ENCODE data around the gene AIMP1. TPM values are rescaled to one million over a fixed set of nuclear protein-coding genes. Genes with fewer than 3 reads are reported as not detected.

AIMP1 gene
- total RNA-seq, 1 donor from 2014 or later = 36.3 TPM

DNA sequence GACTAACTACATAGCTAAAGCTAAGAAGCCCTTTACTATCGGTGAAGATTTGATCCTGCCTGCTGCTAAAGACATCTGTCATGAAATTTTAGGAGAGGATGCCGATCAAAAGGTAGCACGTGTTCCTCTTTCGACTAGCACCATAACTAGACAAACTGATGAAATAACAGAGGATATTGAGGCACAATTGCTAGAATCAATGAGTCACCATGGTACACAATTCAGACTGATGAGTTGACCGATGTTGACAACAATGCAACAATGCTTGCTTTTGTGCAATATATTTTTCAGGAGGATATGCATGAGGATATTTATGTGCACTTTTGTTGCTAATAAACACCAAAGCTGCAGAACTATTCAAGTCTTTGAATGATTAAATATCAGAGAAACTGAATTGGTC lies 24.7 kb upstream of the AIMP1 start:
- no peak overlapping the region for H3K27ac Mint-ChIP-seq
- no peak for TF ChIP-seq CTCF (IDR thresholded peaks at IDR 0.05; ENCODE audit: unreplicated experiment)
- no peak for DNase-seq (ENCODE audit: low spot score, unreplicated experiment)
- no peaks in the 10 kb centered on the region for H3K4me1 Mint-ChIP-seq (ENCODE audit: low read depth)
- no peak overlapping the region for H3K4me3 Mint-ChIP-seq (ENCODE audit: low read depth)
- peaks cover 10% of the 10 kb centered on the region for H3K36me3 Mint-ChIP-seq (ENCODE audit: insufficient read depth)
- H3K27me3 Mint-ChIP-seq = no peaks in the 10 kb centered on the region
- H3K9me3 Mint-ChIP-seq (ENCODE audit: low read depth) = no peaks in the 10 kb centered on the region

DNA sequence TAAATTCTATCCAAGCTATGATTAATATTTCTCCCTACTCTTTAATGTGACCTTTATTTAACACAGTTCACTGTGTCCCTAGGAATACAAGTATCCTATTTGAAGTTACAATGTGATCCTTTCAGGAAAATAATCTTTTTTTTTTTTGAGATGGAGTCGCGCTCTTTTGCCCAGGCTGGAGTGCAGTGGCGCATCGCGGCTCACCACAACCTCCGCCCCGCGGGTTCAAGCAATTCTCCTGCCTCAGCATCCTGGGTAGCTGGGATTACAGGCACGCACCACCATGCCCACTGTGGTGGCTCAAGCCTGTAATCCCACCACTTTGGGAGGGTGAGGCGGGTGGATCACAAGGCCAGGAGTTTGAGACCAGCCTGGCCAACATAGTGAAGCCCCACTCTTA lies 22.3 kb upstream of the AIMP1 start:
- H3K27me3 Mint-ChIP-seq = no peaks in the 10 kb centered on the region
- no peak overlapping the region for H3K4me3 Mint-ChIP-seq (ENCODE audit: low read depth)
- no peak for TF ChIP-seq CTCF (IDR thresholded peaks at IDR 0.05; ENCODE audit: unreplicated experiment)
- peaks cover 13% of the 10 kb centered on the region for H3K36me3 Mint-ChIP-seq (ENCODE audit: insufficient read depth)
- no peaks in the 10 kb centered on the region for H3K9me3 Mint-ChIP-seq (ENCODE audit: low read depth)
- no peak for DNase-seq (ENCODE audit: low spot score, unreplicated experiment)
- H3K27ac Mint-ChIP-seq = no peak overlapping the region
- no peaks in the 10 kb centered on the region for H3K4me1 Mint-ChIP-seq (ENCODE audit: low read depth)

- H3K4me1 Mint-ChIP-seq (ENCODE audit: low read depth) = no peaks in the 10 kb centered on the region
- peaks cover 4% of the 10 kb centered on the region for H3K9me3 Mint-ChIP-seq (ENCODE audit: low read depth)
- no peak overlapping the region for H3K27ac Mint-ChIP-seq
- peaks cover 21% of the 10 kb centered on the region for H3K36me3 Mint-ChIP-seq (ENCODE audit: insufficient read depth)
- H3K27me3 Mint-ChIP-seq = no peaks in the 10 kb centered on the region
- no peak for DNase-seq (ENCODE audit: low spot score, unreplicated experiment)
- no peak for TF ChIP-seq CTCF (IDR thresholded peaks at IDR 0.05; ENCODE audit: unreplicated experiment)
- H3K4me3 Mint-ChIP-seq (ENCODE audit: low read depth) = no peak overlapping the region
Observed at GRCh38 chr4:106297245-106298035, 18.9 kb upstream of the AIMP1 start.

- no peak overlapping the region for H3K27ac Mint-ChIP-seq
- H3K36me3 Mint-ChIP-seq (ENCODE audit: insufficient read depth) = peaks cover 17% of the 10 kb centered on the region
- DNase-seq (ENCODE audit: low spot score, unreplicated experiment) = no peak
- H3K9me3 Mint-ChIP-seq (ENCODE audit: low read depth) = peaks cover 4% of the 10 kb centered on the region
- peaks cover 2% of the 10 kb centered on the region for H3K4me1 Mint-ChIP-seq (ENCODE audit: low read depth)
- H3K27me3 Mint-ChIP-seq = no peaks in the 10 kb centered on the region
- no peak for TF ChIP-seq CTCF (IDR thresholded peaks at IDR 0.05; ENCODE audit: unreplicated experiment)
- H3K4me3 Mint-ChIP-seq (ENCODE audit: low read depth) = no peak overlapping the region
Observed at GRCh38 chr4:106299977-106300376, 16.4 kb upstream of the AIMP1 start.

DNA sequence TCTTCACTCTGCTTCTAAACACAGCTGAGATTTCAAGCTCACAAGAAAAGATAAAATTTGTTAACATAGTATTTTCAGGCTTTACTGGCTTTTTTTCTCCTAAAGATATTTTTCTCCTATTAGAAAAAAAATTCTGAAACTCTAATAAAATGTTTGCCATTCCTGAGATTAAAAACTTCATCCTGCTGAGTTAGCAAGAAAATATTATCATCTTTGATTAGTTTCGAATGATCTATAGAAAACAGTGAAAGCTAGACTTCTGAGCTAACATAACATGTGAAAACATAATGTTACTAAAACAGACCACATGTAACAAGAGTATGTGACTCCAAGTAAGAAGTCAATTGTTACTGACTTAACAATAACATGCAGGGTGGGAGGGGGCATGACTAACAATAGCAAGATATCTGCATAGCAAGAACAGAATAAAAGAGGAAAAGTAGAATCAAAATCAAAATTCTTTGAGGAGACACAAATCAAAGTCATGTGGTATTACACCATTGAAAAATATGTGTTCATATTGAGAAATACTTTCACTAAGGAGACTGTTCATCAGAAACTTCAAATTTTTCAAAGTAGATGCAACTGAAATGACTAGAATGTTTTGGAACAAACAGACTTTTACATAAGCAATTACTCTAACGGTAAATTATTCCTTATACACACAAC lies 14.8 kb upstream of the AIMP1 start:
- Mint-ChIP-seq H3K9me3 (ENCODE audit: low read depth) (peaks cover 4% of the 10 kb centered on the region), H3K4me1 (ENCODE audit: low read depth) (peaks cover 2% of the 10 kb centered on the region), H3K27ac (no peak overlapping the region), H3K36me3 (ENCODE audit: insufficient read depth) (peaks cover 16% of the 10 kb centered on the region), H3K4me3 (ENCODE audit: low read depth) (no peak overlapping the region), H3K27me3 (no peaks in the 10 kb centered on the region)
- no peak for DNase-seq (ENCODE audit: low spot score, unreplicated experiment)
- no peak for TF ChIP-seq CTCF (IDR thresholded peaks at IDR 0.05; ENCODE audit: unreplicated experiment)

Data from progenitor cell of endocrine pancreas (in vitro differentiated cells).